IMR-90 (cell line): ENCODE data around the gene ATP5F1D. TPM values are rescaled to one million over a fixed set of nuclear protein-coding genes. Genes with fewer than 3 reads are reported as not detected.

ENCODE experiments used
- ATAC-seq: fragments of 200-7000 bp; cut with Tn5 transposase; 2 replicates; pipeline ENCODE4 v1.9.1; 2020; ENCODE audit warnings: low read depth, mild to moderate bottlenecking, moderate library complexity
- BruUV-seq: library from RNA; stranded (reverse); fragments of 400-500 nt; replicated peaks from 2 replicates; lab custom pipeline; 2021; lab: Mats Ljungman, UMichigan
- CTCF ChIA-PET: fragments of 300-600 bp; formaldehyde crosslinking; extraction: SDS; loops from one replicate; lab custom pipeline; 2021; ENCODE audit warnings: antibody characterized with exemption; lab: Yijun Ruan, JAX
- POLR2A ChIA-PET: fragments of 300-600 bp; sonication (Branson Sonifier 250); formaldehyde crosslinking; loops from one replicate; lab custom pipeline; 2022; ENCODE audit warnings: antibody characterized with exemption; ENCODE audit not compliant: unreplicated experiment; lab: Charles Lee
- DNase-seq: peaks from one replicate; pipeline ENCODE4 v3.0.0; 2013
- H2AFZ ChIP-seq: replicated peaks from 2 replicates; pipeline ENCODE3; 2013; ENCODE audit warnings: low read length, mild to moderate bottlenecking; ENCODE audit not compliant: poor library complexity
- H2AK5ac ChIP-seq: 2 replicates; pipeline ENCODE4 v1.6.1; 2013; ENCODE audit warnings: low read depth, low read length, inconsistent platforms
- H2AK9ac ChIP-seq: replicated peaks from 2 replicates; pipeline ENCODE3; 2013; ENCODE audit warnings: mild to moderate bottlenecking, low read depth, low read length, moderate library complexity; ENCODE audit not compliant: poor library complexity
- H2BK120ac ChIP-seq: 2 replicates; pipeline ENCODE4 v1.6.1; 2013; ENCODE audit warnings: low read depth, low read length, inconsistent platforms
- H2BK15ac ChIP-seq: 3 replicates; pipeline ENCODE4 v1.6.1; 2013; ENCODE audit warnings: low read depth, low read length, inconsistent platforms
- H2BK20ac ChIP-seq: 2 replicates; pipeline ENCODE4 v1.6.1; 2013; ENCODE audit warnings: low read depth, mild to moderate bottlenecking, inconsistent platforms, low read length, moderate library complexity
- H2BK5ac ChIP-seq: 2 replicates; pipeline ENCODE4 v1.6.1; 2013; ENCODE audit warnings: mild to moderate bottlenecking, low read depth, low read length, inconsistent platforms; ENCODE audit not compliant: poor library complexity, severe bottlenecking
- H3K14ac ChIP-seq: replicated peaks from 2 replicates; pipeline ENCODE4 v1.6.1; 2013; ENCODE audit warnings: low read depth, low read length, inconsistent platforms
- H3K18ac ChIP-seq: 2 replicates; pipeline ENCODE4 v1.6.1; 2013; ENCODE audit warnings: low read depth, low read length, control low read depth
- H3K23ac ChIP-seq: 2 replicates; pipeline ENCODE4 v1.6.1; 2013; ENCODE audit warnings: low read depth, low read length, inconsistent platforms
- H3K27ac ChIP-seq: 2 replicates; pipeline ENCODE4 v1.5.1; 2013; ENCODE audit warnings: mild to moderate bottlenecking, control low read depth, low read length; ENCODE audit not compliant: insufficient read depth
- H3K27me3 ChIP-seq: 2 replicates; pipeline ENCODE4 v1.6.1; 2013; ENCODE audit warnings: low read length; ENCODE audit not compliant: control insufficient read depth, insufficient read depth
- H3K36me3 ChIP-seq: 2 replicates; pipeline ENCODE4 v1.6.1; 2013; ENCODE audit warnings: low read length, mixed read lengths; ENCODE audit not compliant: control insufficient read depth, insufficient read depth
- H3K4ac ChIP-seq: 2 replicates; pipeline ENCODE4 v1.6.1; 2013; ENCODE audit warnings: low read depth, low read length, inconsistent platforms
- H3K4me1 ChIP-seq: 2 replicates; pipeline ENCODE4 v1.6.1; 2013; ENCODE audit warnings: low read length, mixed read lengths; ENCODE audit not compliant: control insufficient read depth, insufficient read depth
- H3K4me2 ChIP-seq: 2 replicates; pipeline ENCODE4 v1.6.1; 2013; ENCODE audit warnings: low read depth, mild to moderate bottlenecking, control low read depth, low read length, moderate library complexity
- H3K4me3 ChIP-seq: 2 replicates; pipeline ENCODE4 v1.5.1; 2013; ENCODE audit warnings: low read depth, mild to moderate bottlenecking, control low read depth, low read length, moderate library complexity; ENCODE audit not compliant: insufficient read depth
- H3K56ac ChIP-seq: 2 replicates; pipeline ENCODE4 v1.6.1; 2013; ENCODE audit warnings: low read length, inconsistent platforms; ENCODE audit not compliant: insufficient read depth; ENCODE audit errors: extremely low read depth
- H3K79me1 ChIP-seq, 2 experiments: 2 replicates each; pipeline ENCODE4 v1.6.1; 2013; ENCODE audit warnings: low read length in 2 of 2, inconsistent platforms in 1 of 2, low read depth in 1 of 2
- H3K9ac ChIP-seq: 2 replicates; pipeline ENCODE4 v1.6.1; 2013; ENCODE audit warnings: low read depth, low read length, control low read depth
- H3K9me1 ChIP-seq: 2 replicates; pipeline ENCODE4 v1.6.1; 2013; ENCODE audit warnings: low read length, inconsistent platforms; ENCODE audit not compliant: insufficient read depth
- H3K9me3 ChIP-seq: 2 replicates; pipeline ENCODE4 v1.6.1; 2013; ENCODE audit warnings: low read length; ENCODE audit not compliant: control insufficient read depth, insufficient read depth
- H4K20me1 ChIP-seq: 2 replicates; pipeline ENCODE4 v1.6.1; 2013; ENCODE audit warnings: low read length, inconsistent platforms; ENCODE audit not compliant: insufficient read depth
- H4K5ac ChIP-seq: 2 replicates; pipeline ENCODE4 v1.6.1; 2013; ENCODE audit warnings: mild to moderate bottlenecking, low read depth, low read length, control low read depth
- H4K8ac ChIP-seq, 2 experiments: 2 replicates each; pipeline ENCODE4 v1.6.1; 2013; ENCODE audit warnings: low read depth in 2 of 2, low read length in 2 of 2, control low read depth in 1 of 2, inconsistent platforms in 1 of 2
- H4K91ac ChIP-seq: 2 replicates; pipeline ENCODE4 v1.6.1; 2013; ENCODE audit warnings: low read depth, low read length, inconsistent platforms; ENCODE audit not compliant: insufficient read depth
- BHLHE40 ChIP-seq: fragments of 150-350 bp; IDR thresholded peaks from 2 replicates; pipeline ENCODE4 v1.6.1; 2016; ENCODE audit warnings: mild to moderate bottlenecking, low read depth, low read length
- CEBPB ChIP-seq: IDR thresholded peaks from 2 replicates; pipeline ENCODE4 v1.6.1; 2012; ENCODE audit warnings: low read depth, low read length, improper control_type of control experiment
- CHD1 ChIP-seq: IDR thresholded peaks from 2 replicates; pipeline ENCODE4 v1.6.1; 2012; ENCODE audit warnings: low read depth, low read length, improper control_type of control experiment
- CTCF ChIP-seq: conservative IDR thresholded peaks from 2 replicates; pipeline ENCODE4 v1.5.1; 2012; ENCODE audit warnings: mild to moderate bottlenecking, low read depth, low read length, improper control_type of control experiment
- FOS ChIP-seq: fragments of 150-350 bp; IDR thresholded peaks from 2 replicates; pipeline ENCODE4 v1.6.1; 2016; ENCODE audit warnings: low read depth, low read length
- MAFK ChIP-seq: IDR thresholded peaks from 2 replicates; pipeline ENCODE4 v1.6.1; 2012; ENCODE audit warnings: low read depth, low read length, improper control_type of control experiment
- MXI1 ChIP-seq: IDR thresholded peaks from 2 replicates; pipeline ENCODE4 v1.6.1; 2012; ENCODE audit warnings: low read depth, mild to moderate bottlenecking, low read length, moderate library complexity, borderline replicate concordance
- NFE2L2 ChIP-seq: fragments of 150-350 bp; IDR thresholded peaks from 2 replicates; pipeline ENCODE4 v1.6.1; 2016; ENCODE audit warnings: low read depth, mild to moderate bottlenecking, low read length
- RAD21 ChIP-seq: IDR thresholded peaks from 2 replicates; pipeline ENCODE4 v1.6.1; 2012; ENCODE audit warnings: low read length, improper control_type of control experiment
- RCOR1 ChIP-seq: IDR thresholded peaks from 2 replicates; pipeline ENCODE4 v1.6.1; 2012; ENCODE audit warnings: mild to moderate bottlenecking, low read length, improper control_type of control experiment; ENCODE audit not compliant: insufficient replicate concordance
- RFX5 ChIP-seq: IDR thresholded peaks from 2 replicates; pipeline ENCODE4 v1.8.0; 2012; ENCODE audit warnings: low read depth, mild to moderate bottlenecking, low read length, moderate library complexity
- SMC3 ChIP-seq: fragments of 150-350 bp; IDR thresholded peaks from 2 replicates; pipeline ENCODE4 v1.6.1; 2016; ENCODE audit warnings: low read depth, mild to moderate bottlenecking, antibody characterized with exemption, low read length, moderate library complexity
- WGBS, 2 experiments: methylation state at CpG; one replicate each; pipeline versions ENCODE4 v1.1.5 to v1.1.7; 2013; ENCODE audit warnings: missing lambda C conversion rate in 2 of 2; ENCODE audit not compliant: insufficient read length in 1 of 2; ENCODE audit errors: extremely low coverage in 2 of 2; 5-methylcytosine and 5-hydroxymethylcytosine counted together
- dilution Hi-C: fragments of 300-500 bp; cut with HindIII; formaldehyde crosslinking; loops from one replicate; pipeline ENCODE4 v1.14.3; 2018; ENCODE audit warnings: low sequenced_read_pairs; ENCODE audit not compliant: unreplicated experiment
- in situ Hi-C: fragments of 300-500 bp; cut with MboI; formaldehyde crosslinking; loops from 3 replicates; pipeline ENCODE4 v1.14.3; 2019; ENCODE audit warnings: low sequenced_read_pairs, inconsistent platforms, mixed read lengths
- intact Hi-C: fragments of 100-400 bp; cut with micrococcal nuclease; formaldehyde crosslinking; loops from 2 replicates; pipeline ENCODE4 v1.10.0; 2022
- polyA plus RNA-seq, 3 experiments: library from polyadenylated mRNA; depleted of rRNA; stranded (reverse); fragments of >200 nt; gene quantifications; 2 replicates each; pipeline ENCODE4 v1.2.3, GENCODE V29; 2012; ENCODE audit warnings: low replicate concordance in 1 of 3
- total RNA-seq: library from RNA; depleted of rRNA; stranded (reverse); fragments of >200 nt; gene quantifications from 2 replicates; pipeline ENCODE4 v1.2.3, GENCODE V29; 2012
- TF ChIP-seq, protein P1 (sequence below): fragments of 150-350 bp; IDR thresholded peaks from 2 replicates; pipeline ENCODE4 v1.6.1; 2016; ENCODE audit warnings: low read depth, mild to moderate bottlenecking, low read length, moderate library complexity, borderline replicate concordance

ATP5F1D gene
- total and polyA plus RNA-seq, 2 of the 4 experiments (the other 2 are of a cell fraction), result 7.3 to 140 TPM

DNA sequence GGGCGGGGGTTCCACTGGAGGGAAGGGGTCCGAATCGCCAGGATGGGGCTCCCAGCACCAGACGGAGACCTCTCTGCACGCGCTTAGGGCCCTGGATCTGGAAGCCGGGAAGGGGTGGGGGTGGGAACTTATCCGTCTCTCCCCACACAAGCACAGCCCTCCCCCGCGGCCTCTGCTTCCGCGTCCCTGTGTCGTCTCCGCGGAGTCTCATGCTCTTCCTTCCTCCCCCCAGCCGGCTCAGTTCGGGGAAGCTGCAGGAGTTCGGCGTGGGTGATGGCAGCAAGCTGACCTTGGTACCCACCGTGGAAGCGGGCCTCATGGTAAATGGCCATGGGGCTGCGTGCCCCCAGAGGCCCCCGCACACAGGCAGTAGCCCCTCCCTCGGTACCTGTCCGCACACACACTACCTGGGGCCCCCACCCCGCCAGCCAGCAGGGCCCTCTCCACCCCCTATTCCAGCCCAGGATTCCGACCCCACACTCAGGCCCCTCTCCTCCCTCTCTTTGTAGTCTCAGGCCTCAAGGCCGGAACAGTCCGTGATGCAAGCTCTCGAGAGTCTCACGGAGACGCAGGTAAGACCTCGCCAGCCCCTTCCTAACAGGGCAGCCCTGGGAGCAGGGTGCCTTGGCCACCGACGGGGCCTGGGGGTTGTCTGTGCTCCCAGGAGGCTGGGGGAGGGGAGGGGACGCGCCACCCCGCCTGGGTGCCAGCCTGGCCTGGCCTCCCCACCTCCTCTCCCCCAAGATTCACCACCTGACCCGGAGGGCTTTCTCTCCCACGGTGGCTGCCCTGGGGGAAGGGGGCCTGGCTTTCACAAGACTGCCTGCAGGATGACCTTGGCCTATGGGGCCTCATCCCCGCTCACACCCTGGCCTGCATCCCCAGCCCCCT is 10.0 kb downstream of the ATP5F1D start:
- peak overlapping the region; percentile 76; the same call in 1 of the 3 replicates for H2BK15ac ChIP-seq
- DNase-seq, result peak; percentile 68
- peak overlapping the region; percentile 80; a peak in 3 of 4 replicates for H4K8ac ChIP-seq
- H3K4me1 ChIP-seq, result peaks cover 29% of the 10 kb centered on the region
- in situ Hi-C loops, result no loop called here
- H4K91ac ChIP-seq, result peak overlapping the region; percentile 97
- H3K9me3 ChIP-seq, result no peaks in the 10 kb centered on the region
- peak overlapping the region; percentile 97 for H3K9ac ChIP-seq
- H3K27ac ChIP-seq, result peak overlapping the region; percentile 99
- intact Hi-C loops, result no loop called here
- ATAC-seq, result no peak
- H3K18ac ChIP-seq, result peak overlapping the region; percentile 85
- dilution Hi-C loops, result no loop called here
- H3K4me3 ChIP-seq, result peak overlapping the region; percentile 94
- peak overlapping the region; percentile 80 for H4K5ac ChIP-seq
- H3K27me3 ChIP-seq, result no peaks in the 10 kb centered on the region
- peak overlapping the region; percentile 82 for H3K4me2 ChIP-seq
- peak overlapping the region; percentile 94 for H2AK5ac ChIP-seq
- peak overlapping the region; percentile 85 for H2BK120ac ChIP-seq
- H2AFZ ChIP-seq, result peak overlapping the region; percentile 14
- peak overlapping the region; percentile 96 for H3K14ac ChIP-seq
- H2BK5ac ChIP-seq, result peak overlapping the region; percentile 99
- H2AK9ac ChIP-seq, result peak overlapping the region; percentile 92
- CTCF ChIA-PET, result no interaction called here
- H3K79me1 ChIP-seq, result peaks cover 0 to 30% of the 10 kb centered on the region in 2 experiments; a peak in 2 of 4 replicates
- POLR2A ChIA-PET, result interaction anchor here (0.8 to 1.0 kb wide), 2 partner anchors 15 to 17 kb away, joined by 3 read pairs; partner anchors contain the start of gene CIRBP
- H2BK20ac ChIP-seq, result no peak overlapping the region
- 0% methylated on average over 8 of the region's 41 CpGs; no CpG with 5 or more reads in 1 of the 2 experiments for WGBS, 2 experiments
- H3K56ac ChIP-seq, result peak overlapping the region; percentile 84
- H3K36me3 ChIP-seq, result peaks cover 50% of the 10 kb centered on the region
- peak overlapping the region; percentile 97 for H3K23ac ChIP-seq
- no peaks in the 10 kb centered on the region for H3K9me1 ChIP-seq
- peaks cover 78% of the 10 kb centered on the region for H4K20me1 ChIP-seq
- H3K4ac ChIP-seq, result peak overlapping the region; percentile 98
- no TSS peak for BruUV-seq
- TF ChIP-seq, protein P1, sequence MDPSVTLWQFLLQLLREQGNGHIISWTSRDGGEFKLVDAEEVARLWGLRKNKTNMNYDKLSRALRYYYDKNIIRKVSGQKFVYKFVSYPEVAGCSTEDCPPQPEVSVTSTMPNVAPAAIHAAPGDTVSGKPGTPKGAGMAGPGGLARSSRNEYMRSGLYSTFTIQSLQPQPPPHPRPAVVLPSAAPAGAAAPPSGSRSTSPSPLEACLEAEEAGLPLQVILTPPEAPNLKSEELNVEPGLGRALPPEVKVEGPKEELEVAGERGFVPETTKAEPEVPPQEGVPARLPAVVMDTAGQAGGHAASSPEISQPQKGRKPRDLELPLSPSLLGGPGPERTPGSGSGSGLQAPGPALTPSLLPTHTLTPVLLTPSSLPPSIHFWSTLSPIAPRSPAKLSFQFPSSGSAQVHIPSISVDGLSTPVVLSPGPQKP, result no peak
- no peak for TF ChIP-seq MAFK
- no peak for TF ChIP-seq RCOR1
- TF ChIP-seq CHD1, result peak; percentile 68; the same call in 1 of the 2 replicates
- TF ChIP-seq MXI1, result no peak
- TF ChIP-seq NFE2L2, result no peak
- TF ChIP-seq SMC3, result no peak
- 0 out of 2 replicates have a peak, but pooled peaks have one; percentile 0 for TF ChIP-seq CEBPB
- no peak for TF ChIP-seq CTCF
- no peak for TF ChIP-seq RFX5
- no peak for TF ChIP-seq FOS
- TF ChIP-seq BHLHE40, result no peak
- no peak for TF ChIP-seq RAD21
